Ecto neural progenitor cell (in vitro differentiated cells): ENCODE results near the gene ZNF708.
"Not testable (repeated sequence)": the region's sequence is repeated elsewhere in the genome, so short reads cannot be mapped to it uniquely, and the experiment has no call there.

ENCODE experiments used
- DNase-seq: peaks from one replicate; pipeline ENCODE4 v3.0.0-alpha.2; 2018; ENCODE audit warnings: low spot score

ZNF708 gene

GRCh38 chr19:21260164-21260847 is 68.9 kb downstream of the ZNF708 start:
- DNase-seq: no peak

DNA sequence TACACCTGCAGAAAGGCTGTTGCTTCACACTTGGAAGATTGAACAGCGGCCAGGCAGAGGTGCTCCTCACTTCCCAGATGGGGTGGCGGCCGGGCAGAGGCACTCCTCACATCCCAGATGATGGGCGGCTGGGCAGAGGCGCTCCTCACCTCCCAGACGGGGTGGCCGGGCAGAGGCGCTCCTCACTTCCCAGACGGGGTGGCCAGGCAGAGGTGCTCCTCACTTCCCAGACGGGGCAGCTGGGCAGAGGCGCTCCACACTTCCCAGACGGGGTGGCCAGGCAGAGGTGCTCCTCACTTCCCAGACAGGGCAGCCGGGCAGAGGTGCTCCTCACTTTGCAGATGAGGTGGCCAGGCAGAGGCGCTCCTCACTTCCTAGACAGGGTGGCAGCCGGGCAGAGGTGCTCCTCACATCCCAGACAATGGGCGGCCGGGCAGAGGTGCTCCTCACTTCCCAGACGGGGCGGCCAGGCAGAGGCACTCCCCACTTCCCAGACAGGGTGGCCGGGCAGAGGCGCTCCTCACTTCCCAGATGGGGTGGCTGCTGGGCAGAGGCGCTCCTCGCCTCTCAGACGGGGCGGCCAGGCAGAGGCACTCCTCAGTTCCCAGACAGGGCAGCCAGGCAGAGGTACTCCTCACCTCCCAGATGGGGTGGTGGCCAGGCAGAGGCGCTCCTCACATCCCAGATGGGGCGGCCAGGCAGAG is 69.6 kb downstream of the ZNF708 start:
- DNase-seq: not testable (repeated sequence)

DNA sequence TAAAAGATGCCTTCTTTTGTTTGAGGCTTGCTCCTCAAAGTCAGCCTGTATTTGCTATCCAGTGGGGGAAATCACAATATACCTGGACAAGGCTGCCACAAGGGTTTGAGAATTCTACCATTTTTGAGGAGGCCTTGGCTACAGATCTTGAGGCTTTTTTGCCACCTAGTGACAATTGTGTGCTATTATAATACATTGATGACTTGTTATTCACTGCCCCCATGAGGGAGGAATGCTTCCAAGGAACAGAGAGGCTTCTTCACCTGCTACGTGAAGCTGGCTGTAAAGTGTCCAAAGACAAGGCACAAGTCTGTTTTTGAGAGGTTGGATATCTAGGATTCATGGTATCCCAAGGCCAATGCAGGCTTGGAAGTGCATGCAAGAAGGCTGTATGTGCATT is 72.5 kb downstream of the ZNF708 start:
- DNase-seq: no peak
